Colonic mucosa (tissue), 4 donors: ENCODE results near the gene WDR89. TPM values are rescaled to one million over a fixed set of nuclear protein-coding genes. Genes with fewer than 3 reads are reported as not detected.
"Not testable (repeated sequence)": the region's sequence is repeated elsewhere in the genome, so short reads cannot be mapped to it uniquely, and the experiment has no call there.

ENCODE experiments used
- DNase-seq: peaks from one replicate; pipeline ENCODE4 v3.0.0-alpha.2; 2020
- H3K27ac ChIP-seq: fragments of 200-600 bp; one replicate; pipeline ENCODE4 v1.8.0; 2021
- H3K27me3 ChIP-seq: fragments of 200-600 bp; one replicate; pipeline ENCODE4 v1.8.0; 2021
- H3K36me3 ChIP-seq: fragments of 200-600 bp; one replicate; pipeline ENCODE4 v1.8.0; 2021
- H3K4me1 ChIP-seq: fragments of 200-600 bp; one replicate; pipeline ENCODE4 v1.8.0; 2021; ENCODE audit warnings: mild to moderate bottlenecking
- H3K4me3 ChIP-seq: fragments of 200-600 bp; one replicate; pipeline ENCODE4 v1.8.0; 2021
- H3K9ac ChIP-seq, 2 donors: one replicate each; pipeline ENCODE4 v1.7.0; 2013; ENCODE audit warnings: control low read depth in 2 of 2, low read depth in 2 of 2, low read length in 2 of 2
- H3K9me3 ChIP-seq: fragments of 200-600 bp; one replicate; pipeline ENCODE4 v1.8.0; 2021
- intact Hi-C: fragments of 100-400 bp; cut with DNase I; formaldehyde crosslinking; loops from one replicate; pipeline ENCODE4 v1.14.1; 2022
- total RNA-seq, 2 donors: library from RNA; stranded (reverse); fragmentation: NEBNext Ultra II Directional in 1 of 2; extraction: Animal tissue kit (Norgen Biotek cat#: 25700) in 1 of 2; gene quantifications; one replicate each; pipeline ENCODE4 v1.2.1, GENCODE V29; 2021
- TF ChIP-seq, protein P1 (sequence below): fragments of 200-600 bp; IDR thresholded peaks from one replicate; pipeline ENCODE4 v1.8.0; 2022; ENCODE audit warnings: antibody characterized with exemption, mild to moderate bottlenecking
- donor health status: healthy.
- donor health status: DM: no; HTN: no; CAD: no.
- donor health status: DM: no; HTN: no; CAD: no.

Gene WDR89
- total RNA-seq, 2 donors from 2014 or later = 7.9 to 12.0 TPM

DNA sequence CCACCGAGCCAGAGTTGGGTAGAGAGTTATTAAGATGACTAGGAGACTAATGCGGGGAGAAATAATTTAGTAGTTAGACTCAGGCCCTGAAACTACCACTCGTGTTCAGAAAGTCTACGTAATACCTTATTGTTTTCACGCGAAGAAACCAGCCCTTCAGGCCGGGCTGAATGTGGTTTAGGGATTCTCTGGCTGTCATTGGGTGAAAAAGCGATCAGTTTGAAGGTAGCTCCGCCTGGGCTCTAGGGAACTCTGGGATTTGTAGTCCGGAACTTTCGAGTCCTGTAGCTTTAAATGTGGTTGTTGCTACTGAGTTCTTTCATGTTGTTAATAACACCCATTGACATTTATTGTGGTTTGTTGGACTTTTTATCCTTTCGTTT, 549 bp upstream of the WDR89 start:
- DNase-seq = peak; percentile 90
- H3K27me3 ChIP-seq = no peaks in the 10 kb centered on the region
- intact Hi-C loops = no loop called here
- peak overlapping the region; percentile 97 for H3K27ac ChIP-seq
- no peaks in the 10 kb centered on the region for H3K36me3 ChIP-seq
- no peaks in the 10 kb centered on the region for H3K4me1 ChIP-seq
- H3K9ac ChIP-seq = peak overlapping the region; percentile 32 to 95
- TF ChIP-seq, protein P1, sequence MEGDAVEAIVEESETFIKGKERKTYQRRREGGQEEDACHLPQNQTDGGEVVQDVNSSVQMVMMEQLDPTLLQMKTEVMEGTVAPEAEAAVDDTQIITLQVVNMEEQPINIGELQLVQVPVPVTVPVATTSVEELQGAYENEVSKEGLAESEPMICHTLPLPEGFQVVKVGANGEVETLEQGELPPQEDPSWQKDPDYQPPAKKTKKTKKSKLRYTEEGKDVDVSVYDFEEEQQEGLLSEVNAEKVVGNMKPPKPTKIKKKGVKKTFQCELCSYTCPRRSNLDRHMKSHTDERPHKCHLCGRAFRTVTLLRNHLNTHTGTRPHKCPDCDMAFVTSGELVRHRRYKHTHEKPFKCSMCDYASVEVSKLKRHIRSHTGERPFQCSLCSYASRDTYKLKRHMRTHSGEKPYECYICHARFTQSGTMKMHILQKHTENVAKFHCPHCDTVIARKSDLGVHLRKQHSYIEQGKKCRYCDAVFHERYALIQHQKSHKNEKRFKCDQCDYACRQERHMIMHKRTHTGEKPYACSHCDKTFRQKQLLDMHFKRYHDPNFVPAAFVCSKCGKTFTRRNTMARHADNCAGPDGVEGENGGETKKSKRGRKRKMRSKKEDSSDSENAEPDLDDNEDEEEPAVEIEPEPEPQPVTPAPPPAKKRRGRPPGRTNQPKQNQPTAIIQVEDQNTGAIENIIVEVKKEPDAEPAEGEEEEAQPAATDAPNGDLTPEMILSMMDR = no peak
- H3K9me3 ChIP-seq = no peaks in the 10 kb centered on the region
- H3K4me3 ChIP-seq = peak overlapping the region; percentile 63

GRCh38 chr14:63638493-63638892, 3.2 kb downstream of the WDR89 start:
- H3K9me3 ChIP-seq = no peaks in the 10 kb centered on the region
- no peaks in the 10 kb centered on the region for H3K36me3 ChIP-seq
- no peak overlapping the region for H3K9ac ChIP-seq
- H3K4me3 ChIP-seq = no peak overlapping the region
- DNase-seq = no peak
- no peaks in the 10 kb centered on the region for H3K27me3 ChIP-seq
- no peaks in the 10 kb centered on the region for H3K4me1 ChIP-seq
- H3K27ac ChIP-seq = no peak overlapping the region
- intact Hi-C loops = loop anchor here (10.0 kb wide), 1 partner anchor 254 kb away; no protein-coding TSS in a partner anchor
- TF ChIP-seq, protein P1 = no peak

DNA sequence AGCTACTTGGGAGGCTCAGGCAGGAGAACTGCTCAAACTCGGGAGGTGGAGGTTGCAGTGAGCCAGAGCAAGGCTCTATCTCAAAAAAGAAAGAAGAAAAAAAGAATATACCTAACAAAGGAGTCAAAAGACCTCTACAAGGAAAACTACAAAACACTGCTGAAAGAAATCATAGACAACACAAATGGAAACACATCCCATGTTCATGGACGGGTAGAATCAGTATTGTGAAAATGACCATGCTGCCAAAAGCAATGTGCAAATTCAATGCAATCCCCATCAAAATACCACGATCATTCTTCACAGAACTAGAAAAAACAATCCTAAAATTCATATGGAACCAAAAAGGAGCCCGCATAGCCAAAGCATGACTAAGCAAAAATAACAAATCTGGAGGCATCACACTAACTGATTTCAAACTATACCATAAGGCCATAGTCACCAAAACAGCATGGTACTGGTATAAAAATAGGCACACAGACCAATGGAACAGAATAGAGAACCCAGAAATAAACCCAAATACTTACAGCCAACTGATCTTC, 5.5 kb downstream of the WDR89 start:
- H3K9me3 ChIP-seq, H3K4me3 ChIP-seq, H3K36me3 ChIP-seq, H3K9ac ChIP-seq, H3K27me3 ChIP-seq, H3K4me1 ChIP-seq, H3K27ac ChIP-seq, DNase-seq: not testable (repeated sequence)
- intact Hi-C loops = loop anchor here (10.0 kb wide), 1 partner anchor 251 kb away; no protein-coding TSS in a partner anchor

DNA sequence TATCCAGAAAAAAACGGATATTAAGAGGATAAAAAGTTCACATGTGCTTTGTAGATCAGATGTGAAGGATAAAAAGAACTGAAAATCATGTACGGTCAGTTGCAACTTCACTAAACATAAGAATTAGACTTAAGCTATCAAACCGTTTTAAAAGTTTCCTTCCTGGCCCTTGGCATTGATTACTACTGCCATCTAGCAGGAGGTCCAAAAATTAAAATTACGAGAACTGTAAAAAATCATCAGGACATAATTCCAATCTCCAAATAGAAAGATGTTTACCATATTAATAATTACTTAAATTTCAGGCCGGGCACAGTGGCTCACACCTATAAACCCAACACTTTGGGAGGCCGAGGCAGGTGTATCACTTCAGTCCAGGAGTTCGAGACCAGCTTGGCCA, 7.9 kb downstream of the WDR89 start:
- no peaks in the 10 kb centered on the region for H3K36me3 ChIP-seq
- H3K27ac ChIP-seq = no peak overlapping the region
- H3K4me1 ChIP-seq = no peaks in the 10 kb centered on the region
- intact Hi-C loops = loop anchor here (5.0 to 10.0 kb wide), 2 partner anchors 138 to 249 kb away; no protein-coding TSS in a partner anchor
- no peak overlapping the region for H3K9ac ChIP-seq
- DNase-seq = no peak
- H3K27me3 ChIP-seq = no peaks in the 10 kb centered on the region
- H3K4me3 ChIP-seq = no peak overlapping the region
- TF ChIP-seq, protein P1 = no peak
- no peaks in the 10 kb centered on the region for H3K9me3 ChIP-seq

GRCh38 chr14:63632932-63633514, 8.6 kb downstream of the WDR89 start:
- Histone ChIP-seq H3K36me3 (no peaks in the 10 kb centered on the region), H3K27ac (no peak overlapping the region), H3K4me1 (no peaks in the 10 kb centered on the region), H3K27me3 (no peaks in the 10 kb centered on the region), H3K4me3 (no peak overlapping the region), H3K9ac (no peak overlapping the region), H3K9me3 (no peaks in the 10 kb centered on the region)
- no peak for DNase-seq
- TF ChIP-seq, protein P1 = peak; percentile 49
- intact Hi-C loops = loop anchor here (5.0 to 10.0 kb wide), 2 partner anchors 139 to 248 kb away; no protein-coding TSS in a partner anchor

DNA sequence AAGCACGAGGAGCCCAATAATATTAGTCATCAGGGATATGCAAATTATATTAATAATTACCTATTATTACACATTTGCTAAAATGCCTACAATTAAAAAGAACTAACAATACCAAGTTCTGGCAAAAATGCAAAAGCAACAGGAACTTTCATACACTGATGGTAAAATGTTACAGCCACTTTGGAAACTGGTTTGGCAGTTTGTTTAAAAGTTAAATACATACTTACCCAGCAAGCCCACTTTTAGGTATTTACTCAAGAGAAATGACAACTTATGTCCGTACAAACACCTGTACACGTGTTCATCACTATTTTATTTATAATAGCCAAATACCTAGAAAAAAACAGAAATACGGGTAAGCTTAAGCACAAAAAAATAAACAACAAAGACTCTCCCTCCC, 17.0 kb downstream of the WDR89 start:
- Histone ChIP-seq H3K27ac (no peak overlapping the region), H3K4me1 (no peaks in the 10 kb centered on the region), H3K27me3 (no peaks in the 10 kb centered on the region), H3K9me3 (no peaks in the 10 kb centered on the region), H3K36me3 (no peaks in the 10 kb centered on the region), H3K9ac (no peak overlapping the region), H3K4me3 (no peak overlapping the region)
- no peak for DNase-seq
- TF ChIP-seq, protein P1 = no peak
- intact Hi-C loops = no loop called here
